ENCODE measurements around the gene ADAMTSL3.

Gene ADAMTSL3

DNA sequence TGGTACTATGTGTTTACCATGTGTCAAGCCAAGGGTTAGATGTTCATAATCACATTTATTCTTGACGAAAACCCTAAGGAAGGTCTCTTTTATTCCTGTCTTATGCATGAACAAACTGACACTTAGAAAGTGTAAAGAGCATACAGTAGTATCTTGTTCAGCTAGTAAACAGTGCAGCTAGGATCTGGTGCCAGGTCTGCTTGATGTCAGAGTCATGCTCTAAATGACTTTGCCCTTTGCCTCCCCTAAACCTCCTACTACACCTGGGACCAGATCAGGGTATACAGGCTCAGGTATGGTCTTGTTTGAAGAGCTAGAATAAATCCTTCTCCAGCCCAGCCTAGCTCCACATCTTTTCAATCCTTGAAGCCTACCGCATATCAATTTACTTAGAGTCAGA is 232.4 kb downstream of the ADAMTSL3 start:
- DNase-seq (ENCODE audit: low read depth): no peak

DNA sequence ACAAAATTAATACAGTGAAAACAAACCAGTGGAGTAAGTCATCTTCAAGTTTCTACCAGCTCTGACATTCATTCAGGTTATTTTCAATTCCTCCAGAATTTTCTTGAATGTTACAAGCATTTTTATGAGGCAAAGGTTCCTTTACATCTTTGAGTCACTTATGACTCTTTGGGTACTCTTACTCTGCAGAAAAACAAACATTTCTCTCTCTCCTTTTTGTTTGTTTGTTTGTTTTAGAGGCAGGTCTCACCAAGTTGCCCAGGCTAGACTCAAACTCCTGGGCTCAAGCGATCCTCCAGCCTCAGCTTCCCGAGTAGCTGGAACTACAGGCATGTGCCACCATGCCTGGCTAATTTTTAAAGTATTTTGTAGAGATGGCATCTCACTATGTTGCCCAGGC is 233.5 kb downstream of the ADAMTSL3 start:
- no peak for DNase-seq (ENCODE audit: low read depth)

GRCh38 chr15:83887961-83888360 is 234.0 kb downstream of the ADAMTSL3 start:
- DNase-seq (ENCODE audit: low read depth): no peak

DNA sequence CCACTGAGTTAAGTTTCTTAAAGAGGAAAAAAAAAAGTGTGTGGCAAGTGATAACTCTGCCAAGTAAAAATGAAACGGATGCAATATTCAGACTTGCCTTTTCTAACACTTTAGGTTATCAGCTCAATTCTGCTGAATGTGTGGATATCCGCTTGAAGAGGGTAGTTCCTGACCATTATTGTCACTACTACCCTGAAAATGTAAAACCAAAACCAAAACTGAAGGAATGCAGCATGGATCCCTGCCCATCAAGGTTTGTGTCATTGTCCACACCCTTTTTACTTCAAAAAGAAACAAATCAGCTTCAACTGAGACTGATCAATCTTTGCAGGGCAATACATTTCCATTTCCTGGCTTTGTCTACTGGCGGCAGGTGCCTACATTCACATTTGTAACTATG is 236.1 kb downstream of the ADAMTSL3 start:
- DNase-seq (ENCODE audit: low read depth): no peak

- no peak for DNase-seq (ENCODE audit: low read depth)
Measured at GRCh38 chr15:83890587-83890986, 236.7 kb downstream of the ADAMTSL3 start.

GRCh38 chr15:83892498-83892897 is 238.6 kb downstream of the ADAMTSL3 start:
- DNase-seq (ENCODE audit: low read depth): no peak

- DNase-seq (ENCODE audit: low read depth): no peak
Measured at GRCh38 chr15:83893308-83893707, 239.4 kb downstream of the ADAMTSL3 start.

GRCh38 chr15:83897037-83897436 is 243.1 kb downstream of the ADAMTSL3 start:
- no peak for DNase-seq (ENCODE audit: low read depth)

DNA sequence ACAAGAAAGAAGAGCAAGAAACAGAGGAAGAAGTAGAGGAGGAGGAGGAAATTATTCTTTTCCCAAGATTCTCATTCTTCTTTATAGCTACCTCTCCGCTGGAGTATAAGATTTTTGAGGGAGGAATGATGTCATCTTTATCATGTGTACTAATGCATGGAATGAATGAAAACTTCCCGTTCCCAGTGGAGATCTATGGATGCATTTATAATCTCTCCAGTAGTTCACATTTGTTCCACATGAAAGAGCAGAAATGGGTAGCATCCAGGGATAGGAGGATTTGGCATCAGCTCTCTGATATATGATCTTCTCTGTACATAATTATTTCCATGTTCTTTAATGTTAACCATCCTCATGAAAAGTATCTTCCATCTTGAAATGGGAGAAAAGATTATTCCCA is 244.4 kb downstream of the ADAMTSL3 start:
- no peak for DNase-seq (ENCODE audit: low read depth)

GRCh38 chr15:83899670-83900069 is 245.7 kb downstream of the ADAMTSL3 start:
- DNase-seq (ENCODE audit: low read depth): no peak

GRCh38 chr15:83904107-83905040 is 250.5 kb downstream of the ADAMTSL3 start:
- DNase-seq (ENCODE audit: low read depth): no peak

DNA sequence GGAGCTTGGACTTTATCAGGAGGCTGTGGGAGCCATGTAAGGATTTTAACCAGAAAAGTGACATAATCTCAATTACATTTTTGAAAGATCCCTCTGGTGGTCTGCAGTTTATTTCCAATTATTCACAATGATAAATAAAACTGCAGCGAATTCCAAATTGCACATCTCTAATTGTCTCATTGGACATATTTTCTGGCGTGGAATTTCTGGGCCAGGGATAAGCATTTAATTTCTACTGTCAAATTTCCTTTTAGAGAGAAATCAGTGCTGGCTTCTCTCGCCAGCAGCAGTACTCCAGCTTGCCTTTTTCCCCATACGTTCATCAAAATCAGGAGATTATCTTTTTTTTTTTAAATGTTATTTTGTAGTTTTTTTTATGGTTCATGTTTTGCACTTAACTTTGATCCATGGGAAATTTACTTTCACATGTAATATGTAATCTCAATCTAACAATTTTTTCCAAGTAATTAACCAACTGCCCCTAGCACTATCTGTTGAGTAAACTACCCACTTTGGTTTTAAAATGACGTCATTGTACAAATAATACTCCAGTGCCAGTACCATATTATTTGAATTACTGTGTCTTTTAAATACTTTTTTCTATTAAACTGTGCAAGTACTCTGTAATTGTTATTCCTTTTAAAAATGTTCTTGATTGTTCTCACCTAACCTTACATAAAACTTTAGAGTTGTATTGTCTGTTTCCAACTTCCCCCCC is 251.8 kb downstream of the ADAMTSL3 start:
- DNase-seq (ENCODE audit: low read depth): no peak

DNA sequence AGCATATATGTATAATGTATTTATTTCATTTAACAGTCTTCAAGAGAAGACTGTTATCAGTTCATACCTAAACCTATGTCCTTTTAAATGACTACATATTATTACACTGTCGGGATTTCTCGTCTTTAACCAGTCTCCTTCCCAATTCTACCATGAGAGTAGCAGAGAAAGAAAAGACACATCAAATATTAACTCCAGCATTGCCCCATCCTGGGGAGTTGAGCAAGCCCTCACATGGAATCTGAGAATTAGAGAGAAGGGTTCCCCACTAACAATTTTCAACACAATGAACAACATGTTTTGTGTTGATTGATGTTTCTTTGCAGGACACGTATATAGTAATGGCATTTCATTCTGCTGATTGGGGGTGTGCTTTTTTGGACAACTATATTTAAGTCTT is 257.4 kb downstream of the ADAMTSL3 start:
- DNase-seq (ENCODE audit: low read depth): no peak

DNA sequence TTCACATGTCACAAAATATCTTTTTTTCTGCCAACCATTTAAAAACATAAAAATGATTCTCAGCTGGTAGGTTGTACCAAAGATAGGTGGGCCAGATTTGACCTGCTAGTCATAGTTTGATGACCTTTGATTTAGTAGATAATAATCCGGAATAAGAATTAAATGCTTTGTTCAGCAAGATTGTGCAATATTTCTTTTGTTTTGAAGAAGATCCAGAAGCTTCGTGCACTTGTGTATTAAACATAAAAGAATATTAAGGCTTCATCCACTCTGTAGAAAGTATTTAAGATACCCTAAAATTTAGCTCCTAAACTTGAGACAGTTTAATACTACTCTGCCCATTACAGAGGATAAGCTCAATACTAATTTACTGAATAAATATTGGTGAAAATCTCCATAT is 258.4 kb downstream of the ADAMTSL3 start:
- no peak for DNase-seq (ENCODE audit: low read depth)

- DNase-seq (ENCODE audit: low read depth): no peak
Measured at GRCh38 chr15:83913034-83913632, 259.2 kb downstream of the ADAMTSL3 start.

GRCh38 chr15:83914906-83915305 is 261.0 kb downstream of the ADAMTSL3 start:
- no peak for DNase-seq (ENCODE audit: low read depth)

GRCh38 chr15:83917432-83917831 is 263.5 kb downstream of the ADAMTSL3 start:
- no peak for DNase-seq (ENCODE audit: low read depth)

DNA sequence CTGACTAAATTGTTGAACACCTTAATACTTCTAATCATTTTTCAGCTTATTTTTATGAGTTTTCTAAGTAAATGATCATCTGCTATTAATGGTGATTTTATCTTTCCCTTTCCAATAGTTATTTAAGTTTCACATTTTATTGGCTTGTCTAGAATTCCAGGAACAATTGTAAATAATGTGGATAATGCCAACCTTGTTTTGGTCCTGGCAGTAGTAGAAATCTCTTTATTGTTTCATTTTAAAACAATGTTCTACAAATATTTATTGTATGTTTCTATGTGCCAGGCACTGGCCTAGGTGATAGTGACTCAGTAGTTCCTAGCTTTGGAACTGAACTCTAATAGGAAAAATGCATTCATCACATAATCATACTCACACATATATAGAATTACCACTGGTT is 264.1 kb downstream of the ADAMTSL3 start:
- DNase-seq (ENCODE audit: low read depth): no peak

DNA sequence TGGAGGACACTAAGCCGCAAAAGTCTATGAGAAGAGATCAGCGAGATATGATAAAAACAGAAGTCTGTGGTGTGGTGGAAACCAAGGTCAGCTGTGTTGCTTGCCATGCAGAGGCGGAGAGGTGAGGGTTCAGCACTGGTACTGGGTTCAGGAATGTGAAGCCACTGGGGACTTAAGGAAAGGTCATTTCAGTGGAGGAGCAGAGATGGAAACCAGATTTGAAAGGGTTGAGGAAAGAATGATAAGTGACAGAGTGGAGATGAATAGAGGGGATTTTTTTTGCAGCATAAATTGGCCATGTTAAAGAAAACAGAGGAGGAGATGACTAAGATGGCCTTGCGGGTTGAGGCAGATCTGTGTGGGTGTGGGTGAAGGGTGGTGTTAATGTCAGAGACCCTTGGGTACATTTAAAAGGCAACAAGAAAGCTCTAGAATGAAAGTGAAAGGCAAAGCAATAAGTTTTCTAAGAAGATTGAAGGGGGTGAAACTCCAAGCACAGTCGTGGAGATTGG is 265.5 kb downstream of the ADAMTSL3 start:
- DNase-seq (ENCODE audit: low read depth): no peak

GRCh38 chr15:83919978-83920510 is 266.1 kb downstream of the ADAMTSL3 start:
- no peak for DNase-seq (ENCODE audit: low read depth)

- no peak for DNase-seq (ENCODE audit: low read depth)
Measured at GRCh38 chr15:83922649-83923294, 268.8 kb downstream of the ADAMTSL3 start.

DNA sequence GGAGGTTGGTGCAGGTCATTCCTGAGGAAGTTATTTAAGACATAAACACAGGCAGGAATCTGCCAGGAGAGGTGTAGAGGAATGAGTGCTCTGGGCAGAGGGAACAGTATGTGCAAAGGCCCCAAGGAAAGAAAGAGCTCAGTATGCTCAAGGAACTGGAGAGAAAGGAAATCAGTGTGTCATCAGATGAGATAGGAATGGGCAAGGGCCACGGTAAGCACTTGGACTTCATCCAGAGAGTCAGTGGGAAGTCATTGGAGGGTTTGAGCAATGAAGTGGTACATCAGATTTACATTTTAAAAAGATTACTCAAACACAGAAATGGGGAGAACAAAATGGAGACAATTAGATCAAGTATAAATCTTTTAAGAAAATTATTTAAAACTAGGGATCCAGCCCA is 272.2 kb downstream of the ADAMTSL3 start:
- DNase-seq (ENCODE audit: low read depth): no peak

Measured in activated T-helper 9 cell treated with anti-CD3 and anti-CD28 coated beads, Interleukin-2, amount 50 U/mL, for 16 hours (primary cell).